HG03520 (cell line): ENCODE results near the gene PDK3.

ENCODE experiments used
- ATAC-seq: cut with Tn5 transposase; IDR thresholded peaks from one replicate; pipeline ENCODE4 v1.9.1; 2021; ENCODE audit warnings: mild to moderate bottlenecking, moderate library complexity; ENCODE audit not compliant: unreplicated experiment

PDK3 gene

GRCh38 chrX:24547961-24548360 is 82.9 kb downstream of the PDK3 start:
- no peak for ATAC-seq

- no peak for ATAC-seq
Observed at GRCh38 chrX:24550166-24550565, 85.1 kb downstream of the PDK3 start.

GRCh38 chrX:24553011-24553410 is 87.9 kb downstream of the PDK3 start:
- no peak for ATAC-seq

GRCh38 chrX:24561121-24561520 is 96.0 kb downstream of the PDK3 start:
- ATAC-seq, result no peak

GRCh38 chrX:24563291-24564010 is 98.4 kb downstream of the PDK3 start:
- ATAC-seq, result no peak

GRCh38 chrX:24566240-24566639 is 101.2 kb downstream of the PDK3 start:
- no peak for ATAC-seq

- ATAC-seq, result no peak
Observed at GRCh38 chrX:24567169-24567568, 102.1 kb downstream of the PDK3 start.

GRCh38 chrX:24574743-24575142 is 109.7 kb downstream of the PDK3 start:
- ATAC-seq, result no peak

- ATAC-seq, result no peak
Observed at GRCh38 chrX:24575496-24575895, 110.4 kb downstream of the PDK3 start.

GRCh38 chrX:24577091-24577490 is 112.0 kb downstream of the PDK3 start:
- no peak for ATAC-seq
